Bronchial epithelial cell (primary cell): ENCODE measurements around the gene MYOZ1. TPM values are rescaled to one million over a fixed set of nuclear protein-coding genes. Genes with fewer than 3 reads are reported as not detected.
A peak's percentile ranks its signal among the peaks of the same experiment; 100 is the strongest.

Experiments used
- DNase-seq: peaks from one replicate; pipeline ENCODE4 v3.0.0-alpha.2; 2010; ENCODE audit warnings: low read depth
- FAIRE-seq: peaks from 2 replicates; lab custom pipeline; 2011; peaks lifted over from hg19 to GRCh38; lab: Jason Lieb, UNC
- H3K27me3 ChIP-seq: 2 replicates; pipeline ENCODE4 v1.5.1; 2011; ENCODE audit warnings: low read length; ENCODE audit not compliant: control insufficient read depth, insufficient read depth
- H3K36me3 ChIP-seq: 2 replicates; pipeline ENCODE4 v1.5.1; 2011; ENCODE audit warnings: low read length; ENCODE audit not compliant: control insufficient read depth, insufficient read depth
- H3K4me3 ChIP-seq: 2 replicates; pipeline ENCODE4 v1.5.1; 2011; ENCODE audit warnings: mild to moderate bottlenecking, low read depth, low read length, control low read depth
- total RNA-seq: library from RNA; depleted of rRNA; stranded (reverse); fragments of >200 nt; gene quantifications from 2 replicates; pipeline ENCODE4 v1.2.1, GENCODE V29; 2014
- TF ChIP-seq, protein P1 (sequence below): IDR thresholded peaks from 2 replicates; pipeline ENCODE4 v1.5.1; 2011; ENCODE audit warnings: mild to moderate bottlenecking, moderate library complexity, low read length, control low read depth, inconsistent platforms; ENCODE audit not compliant: insufficient read depth, severe bottlenecking

The MYOZ1 gene
- total RNA-seq, 1 donor from 2014 or later: not detected

DNA sequence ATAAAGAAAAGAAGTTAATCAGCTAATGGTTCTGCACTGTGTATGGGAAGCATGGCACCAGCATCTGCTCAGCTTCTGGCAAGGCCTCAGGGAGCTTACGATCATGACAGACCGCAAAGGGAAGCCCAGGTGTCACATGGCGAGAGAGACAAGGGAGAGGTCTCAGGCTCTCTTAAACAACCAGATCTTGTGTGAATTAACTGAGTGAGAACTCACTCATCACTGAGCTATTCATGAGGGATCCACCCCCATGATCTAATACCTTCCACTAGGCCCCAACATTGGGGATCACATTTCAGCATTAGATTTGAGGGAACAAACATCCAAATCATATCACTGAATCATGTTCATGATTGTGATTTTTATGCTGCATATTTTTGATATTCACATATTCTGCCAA is 55.9 kb downstream of the MYOZ1 start:
- H3K27me3 ChIP-seq: no peaks in the 10 kb centered on the region
- no peak overlapping the region for H3K4me3 ChIP-seq
- FAIRE-seq (no peak), DNase-seq (peak; percentile 67)
- TF ChIP-seq, protein P1, sequence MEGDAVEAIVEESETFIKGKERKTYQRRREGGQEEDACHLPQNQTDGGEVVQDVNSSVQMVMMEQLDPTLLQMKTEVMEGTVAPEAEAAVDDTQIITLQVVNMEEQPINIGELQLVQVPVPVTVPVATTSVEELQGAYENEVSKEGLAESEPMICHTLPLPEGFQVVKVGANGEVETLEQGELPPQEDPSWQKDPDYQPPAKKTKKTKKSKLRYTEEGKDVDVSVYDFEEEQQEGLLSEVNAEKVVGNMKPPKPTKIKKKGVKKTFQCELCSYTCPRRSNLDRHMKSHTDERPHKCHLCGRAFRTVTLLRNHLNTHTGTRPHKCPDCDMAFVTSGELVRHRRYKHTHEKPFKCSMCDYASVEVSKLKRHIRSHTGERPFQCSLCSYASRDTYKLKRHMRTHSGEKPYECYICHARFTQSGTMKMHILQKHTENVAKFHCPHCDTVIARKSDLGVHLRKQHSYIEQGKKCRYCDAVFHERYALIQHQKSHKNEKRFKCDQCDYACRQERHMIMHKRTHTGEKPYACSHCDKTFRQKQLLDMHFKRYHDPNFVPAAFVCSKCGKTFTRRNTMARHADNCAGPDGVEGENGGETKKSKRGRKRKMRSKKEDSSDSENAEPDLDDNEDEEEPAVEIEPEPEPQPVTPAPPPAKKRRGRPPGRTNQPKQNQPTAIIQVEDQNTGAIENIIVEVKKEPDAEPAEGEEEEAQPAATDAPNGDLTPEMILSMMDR: no peak
- H3K36me3 ChIP-seq: no peaks in the 10 kb centered on the region

DNA sequence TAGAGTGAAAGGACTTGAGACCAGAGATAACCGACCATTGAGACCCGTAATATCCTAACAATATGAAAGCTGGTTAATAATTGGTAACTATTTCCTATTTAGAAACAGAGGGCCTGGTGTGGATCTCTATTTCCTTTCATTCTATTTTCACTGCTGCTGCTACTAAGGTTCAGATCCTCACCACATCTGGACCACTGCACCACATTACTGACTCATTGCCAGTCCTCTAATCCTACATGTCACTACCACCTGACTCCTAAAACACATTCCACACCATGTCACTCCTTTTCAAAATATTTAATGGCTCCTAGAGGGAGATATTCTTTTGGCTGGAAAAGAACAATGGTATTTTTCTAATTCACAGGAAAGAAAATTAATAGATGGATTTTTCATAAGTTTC is 56.5 kb downstream of the MYOZ1 start:
- TF ChIP-seq, protein P1: no peak
- DNase-seq: no peak
- H3K4me3 ChIP-seq: no peak overlapping the region
- no peaks in the 10 kb centered on the region for H3K27me3 ChIP-seq
- no peak for FAIRE-seq
- no peaks in the 10 kb centered on the region for H3K36me3 ChIP-seq

DNA sequence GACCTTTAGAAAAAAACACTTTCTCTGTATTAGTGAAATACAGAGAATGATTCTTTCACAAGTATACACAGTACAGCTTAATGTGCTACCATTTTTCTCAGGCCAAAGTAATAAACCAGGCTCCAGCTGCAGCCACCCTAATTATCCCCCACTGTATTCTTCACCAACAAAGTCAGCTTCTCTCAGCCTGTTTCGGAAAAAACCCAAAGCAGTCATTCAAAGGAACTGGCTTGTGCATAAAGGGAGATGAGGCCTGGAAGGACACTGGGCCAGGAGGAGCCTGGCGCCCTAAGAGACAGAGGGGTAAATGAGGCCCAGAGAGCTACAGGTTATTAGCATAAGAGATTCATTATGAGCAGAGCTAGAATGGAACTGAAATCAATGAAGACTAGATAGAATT is 59.4 kb downstream of the MYOZ1 start:
- no peaks in the 10 kb centered on the region for H3K36me3 ChIP-seq
- DNase-seq (no peak), FAIRE-seq (no peak)
- TF ChIP-seq, protein P1: no peak
- no peaks in the 10 kb centered on the region for H3K27me3 ChIP-seq
- no peak overlapping the region for H3K4me3 ChIP-seq

Other genes with a start within 250 kb of the MYOZ1 start
- 88.7 and 106 TPM in 2 replicates for gene ANXA7, start 227.4 kb downstream of the MYOZ1 start, total RNA-seq
- 0.90 and 1.1 TPM in 2 replicates for gene MSS51, start 207.9 kb downstream of the MYOZ1 start, total RNA-seq
- gene PPP3CB, start 145.4 kb downstream of the MYOZ1 start, total RNA-seq: 20.6 and 24.7 TPM in 2 replicates
- gene USP54, start 50.1 kb downstream of the MYOZ1 start, total RNA-seq: 5.8 and 24.5 TPM in 2 replicates
- gene SYNPO2L, start 14.6 kb upstream of the MYOZ1 start, total RNA-seq: under 0.01 TPM in 1 of 2 replicates, not detected in the other
- 3.7 and 4.0 TPM in 2 replicates for gene AGAP5, start 56.6 kb upstream of the MYOZ1 start, total RNA-seq
- gene SEC24C, start 102.9 kb upstream of the MYOZ1 start, total RNA-seq: 55.0 and 92.4 TPM in 2 replicates
- 13.2 and 25.1 TPM in 2 replicates for gene CHCHD1, start 140.6 kb upstream of the MYOZ1 start, total RNA-seq
- gene ZSWIM8, start 144.1 kb upstream of the MYOZ1 start, total RNA-seq: 27.1 and 43.1 TPM in 2 replicates
- 5.3 and 10.2 TPM in 2 replicates for gene NDST2, start 170.1 kb upstream of the MYOZ1 start, total RNA-seq
- 13.4 and 16.5 TPM in 2 replicates for gene CAMK2G, start 233.1 kb upstream of the MYOZ1 start, total RNA-seq